G401.6 (cell line): ENCODE data around the gene DPYSL4.

Source experiments
- FAIRE-seq: peaks from 2 replicates; lab custom pipeline; 2012; peaks lifted over from hg19 to GRCh38; lab: Jason Lieb, UNC

The DPYSL4 gene

DNA sequence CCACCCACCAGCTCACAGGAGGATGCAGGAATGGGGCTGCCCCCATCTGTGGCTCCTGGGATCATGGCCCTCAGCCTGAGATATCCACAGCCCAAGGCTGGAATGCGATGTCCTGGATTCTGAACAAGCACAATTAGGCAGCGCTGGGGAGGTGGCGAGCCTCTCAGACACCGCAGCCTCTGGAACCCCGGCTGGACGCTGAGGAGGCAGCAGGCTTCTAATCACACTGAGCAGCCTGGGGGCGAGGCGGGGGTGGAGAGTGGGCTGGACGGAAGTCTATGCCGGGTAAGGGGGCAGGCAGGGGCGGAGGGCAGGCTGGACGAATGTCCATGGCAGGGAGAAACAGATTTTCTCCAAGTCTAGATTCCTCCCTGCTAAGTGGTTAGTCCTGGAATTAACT is 56.4 kb downstream of the DPYSL4 start:
- FAIRE-seq = no peak

DNA sequence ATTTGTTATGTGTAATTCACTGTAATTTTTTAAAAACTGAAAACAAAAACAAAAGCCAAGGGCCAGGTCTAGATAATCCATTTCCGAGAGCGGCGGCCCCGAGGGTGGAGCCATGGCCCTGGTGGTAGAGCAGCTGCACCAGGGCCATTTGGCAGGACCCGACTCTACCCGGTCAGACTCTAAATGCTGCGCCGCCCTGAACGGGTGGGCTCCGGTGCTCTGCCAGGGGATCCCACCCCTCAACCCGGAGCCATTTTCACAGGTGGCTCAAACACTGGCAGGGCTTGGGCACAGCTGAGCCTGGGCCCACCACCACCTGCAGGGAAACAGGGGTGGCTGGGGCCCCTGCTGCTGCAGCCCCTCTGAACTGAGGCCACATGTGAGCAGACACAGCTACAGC is 56.9 kb downstream of the DPYSL4 start:
- no peak for FAIRE-seq

GRCh38 chr10:132245056-132245455 is 58.3 kb downstream of the DPYSL4 start:
- no peak for FAIRE-seq

DNA sequence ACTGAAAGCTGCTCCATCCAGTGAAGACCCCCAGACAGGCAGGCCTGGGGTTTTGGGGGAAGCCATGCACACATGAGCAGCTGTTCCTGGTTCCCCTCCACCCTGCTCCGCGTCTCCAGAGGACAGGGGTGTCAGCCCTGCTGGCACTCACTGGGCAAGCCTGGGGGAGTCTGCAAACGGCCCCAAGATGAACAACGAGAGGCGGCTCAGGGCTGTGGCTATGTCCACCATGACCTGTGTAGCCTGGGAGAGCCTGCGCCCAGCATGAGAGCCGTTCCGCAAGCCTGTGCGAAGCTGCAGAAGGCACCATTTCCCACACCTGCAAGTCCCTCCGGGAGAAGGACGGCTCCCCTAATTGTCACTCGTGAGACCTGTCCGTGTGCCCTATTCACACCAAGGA is 59.5 kb downstream of the DPYSL4 start:
- FAIRE-seq = no peak

DNA sequence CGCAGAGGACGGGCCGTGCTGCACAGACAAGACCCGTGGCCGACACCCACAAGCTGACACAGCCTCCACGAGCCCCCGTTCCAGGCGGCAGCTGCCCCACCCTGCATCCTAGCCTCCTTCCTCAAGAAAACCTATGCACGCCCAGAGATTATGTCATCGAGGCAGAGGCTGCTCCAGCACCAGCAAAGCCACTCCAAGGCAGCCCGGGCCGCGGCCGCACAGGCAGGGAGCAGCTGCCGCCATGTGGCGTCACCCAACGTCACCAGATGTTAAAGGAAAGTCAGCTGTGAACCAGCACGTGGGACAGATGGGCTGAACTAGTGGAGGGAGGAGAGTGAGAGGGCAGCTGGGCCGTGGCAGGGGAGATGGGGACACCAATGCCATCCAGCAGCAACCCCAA is 61.2 kb downstream of the DPYSL4 start:
- no peak for FAIRE-seq

- no peak for FAIRE-seq
Observed at GRCh38 chr10:132248455-132249225, 61.9 kb downstream of the DPYSL4 start.

GRCh38 chr10:132249226-132249724 is 62.5 kb downstream of the DPYSL4 start:
- FAIRE-seq = no peak

GRCh38 chr10:132249824-132250375 is 63.2 kb downstream of the DPYSL4 start:
- FAIRE-seq = no peak

DNA sequence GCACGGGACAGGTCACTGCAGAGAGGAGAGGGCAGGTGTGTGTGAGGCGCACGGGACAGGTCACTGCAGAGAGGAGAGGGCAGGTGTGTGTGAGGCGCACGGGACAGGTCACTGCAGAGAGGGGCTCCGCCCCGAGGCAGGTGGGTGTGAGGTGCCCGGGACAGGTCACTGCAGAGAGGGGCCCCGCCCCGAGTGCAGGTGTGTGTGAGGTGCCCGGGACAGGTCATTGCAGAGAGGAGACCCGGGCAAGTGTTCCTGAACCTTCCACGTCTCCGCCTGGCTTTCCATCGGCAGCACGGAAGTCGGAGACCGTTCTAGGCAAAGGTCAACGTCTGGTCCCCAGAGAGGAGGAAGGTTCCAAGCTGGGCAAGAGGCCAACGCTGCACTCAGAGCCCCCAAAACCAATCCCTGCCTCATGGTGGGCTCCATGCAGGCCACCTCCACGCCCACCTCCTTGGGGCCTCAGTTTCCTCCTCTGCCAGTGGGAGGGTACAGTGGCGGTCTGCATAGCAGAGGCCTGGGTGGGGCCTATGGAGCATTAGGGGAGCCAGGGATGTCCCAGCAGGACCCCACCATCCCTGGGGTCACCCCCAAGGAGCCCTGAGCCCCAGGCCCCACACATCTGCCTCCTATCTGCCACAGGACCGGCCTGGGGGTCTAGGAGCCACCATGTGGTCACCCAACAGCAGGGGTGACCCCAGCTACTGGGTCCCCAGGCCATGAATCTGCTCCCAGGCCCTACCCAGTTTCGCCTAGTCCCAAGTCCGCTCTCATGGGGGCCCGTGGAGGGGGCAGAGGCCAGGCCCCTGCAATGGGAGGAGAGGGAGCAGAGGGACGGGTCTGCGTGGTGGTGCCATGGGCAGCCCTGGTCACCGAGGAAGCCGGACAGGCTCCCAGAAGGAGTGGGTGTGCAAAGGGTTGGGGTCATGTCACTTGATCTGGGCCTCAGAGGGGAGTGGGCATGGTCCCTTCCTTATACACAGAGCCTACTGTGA is 64.0 kb downstream of the DPYSL4 start:
- FAIRE-seq = no peak

DNA sequence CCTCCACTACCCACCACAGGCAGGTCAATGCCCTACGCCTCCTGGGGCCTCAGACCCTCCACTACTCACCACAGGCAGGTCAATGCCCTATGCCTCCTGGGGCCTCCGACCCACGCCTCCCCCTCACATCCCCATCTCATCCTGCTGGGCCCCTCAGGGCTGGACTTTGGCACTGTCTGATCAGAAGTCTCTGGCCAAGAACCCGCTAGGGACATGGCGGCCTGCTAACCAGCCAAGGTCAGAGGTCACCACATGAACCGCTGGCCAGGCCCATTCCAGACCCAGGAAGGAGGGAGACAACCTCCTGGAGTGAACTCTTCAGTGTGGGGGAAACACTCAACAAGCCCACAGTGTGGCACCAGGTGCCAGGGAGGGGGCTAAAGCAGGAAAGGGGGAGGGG is 65.2 kb downstream of the DPYSL4 start:
- no peak for FAIRE-seq

- FAIRE-seq = no peak
Observed at GRCh38 chr10:132252412-132252811, 65.7 kb downstream of the DPYSL4 start.

GRCh38 chr10:132253092-132253687 is 66.4 kb downstream of the DPYSL4 start:
- no peak for FAIRE-seq

DNA sequence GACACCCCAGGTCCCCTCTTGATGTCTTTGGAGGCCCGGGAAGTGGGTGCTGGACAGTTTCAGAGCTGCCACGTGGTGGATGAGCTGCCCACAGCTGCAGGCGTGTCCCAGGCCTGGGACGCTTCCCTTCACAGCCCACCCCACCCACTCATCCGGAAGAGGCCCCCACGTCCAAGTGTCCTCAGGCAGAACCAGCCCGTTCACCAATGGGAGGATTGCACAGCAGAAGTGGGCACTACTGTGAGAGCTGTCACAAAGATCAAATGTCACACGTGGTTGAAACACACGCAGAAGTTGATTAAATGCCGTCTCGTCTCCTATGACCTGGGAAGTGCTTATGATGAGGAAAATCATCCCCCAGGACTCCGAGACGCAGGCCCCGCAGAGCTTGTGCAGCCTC is 68.1 kb downstream of the DPYSL4 start:
- FAIRE-seq = no peak
